Fibroblast of pulmonary artery (primary cell): ENCODE measurements around the gene SORBS1.

ENCODE experiments used
- DNase-seq: peaks from one replicate; pipeline ENCODE4 v3.0.0-alpha.2; 2010; ENCODE audit warnings: low read depth
- H3K4me3 ChIP-seq: replicated peaks from 2 replicates; pipeline ENCODE4 v1.5.1; 2011; ENCODE audit warnings: low read depth, mild to moderate bottlenecking, control low read depth, low read length, moderate library complexity
- TF ChIP-seq, protein P1 (sequence below): IDR thresholded peaks from 2 replicates; pipeline ENCODE4 v1.5.1; 2011; ENCODE audit warnings: mild to moderate bottlenecking, control low read depth, low read length, inconsistent platforms; ENCODE audit errors: missing control alignments

Gene SORBS1

GRCh38 chr10:95445223-95445836 is 115.8 kb downstream of the SORBS1 start:
- peak; percentile 83 for DNase-seq
- TF ChIP-seq, protein P1, sequence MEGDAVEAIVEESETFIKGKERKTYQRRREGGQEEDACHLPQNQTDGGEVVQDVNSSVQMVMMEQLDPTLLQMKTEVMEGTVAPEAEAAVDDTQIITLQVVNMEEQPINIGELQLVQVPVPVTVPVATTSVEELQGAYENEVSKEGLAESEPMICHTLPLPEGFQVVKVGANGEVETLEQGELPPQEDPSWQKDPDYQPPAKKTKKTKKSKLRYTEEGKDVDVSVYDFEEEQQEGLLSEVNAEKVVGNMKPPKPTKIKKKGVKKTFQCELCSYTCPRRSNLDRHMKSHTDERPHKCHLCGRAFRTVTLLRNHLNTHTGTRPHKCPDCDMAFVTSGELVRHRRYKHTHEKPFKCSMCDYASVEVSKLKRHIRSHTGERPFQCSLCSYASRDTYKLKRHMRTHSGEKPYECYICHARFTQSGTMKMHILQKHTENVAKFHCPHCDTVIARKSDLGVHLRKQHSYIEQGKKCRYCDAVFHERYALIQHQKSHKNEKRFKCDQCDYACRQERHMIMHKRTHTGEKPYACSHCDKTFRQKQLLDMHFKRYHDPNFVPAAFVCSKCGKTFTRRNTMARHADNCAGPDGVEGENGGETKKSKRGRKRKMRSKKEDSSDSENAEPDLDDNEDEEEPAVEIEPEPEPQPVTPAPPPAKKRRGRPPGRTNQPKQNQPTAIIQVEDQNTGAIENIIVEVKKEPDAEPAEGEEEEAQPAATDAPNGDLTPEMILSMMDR: no peak
- H3K4me3 ChIP-seq: no peak overlapping the region

DNA sequence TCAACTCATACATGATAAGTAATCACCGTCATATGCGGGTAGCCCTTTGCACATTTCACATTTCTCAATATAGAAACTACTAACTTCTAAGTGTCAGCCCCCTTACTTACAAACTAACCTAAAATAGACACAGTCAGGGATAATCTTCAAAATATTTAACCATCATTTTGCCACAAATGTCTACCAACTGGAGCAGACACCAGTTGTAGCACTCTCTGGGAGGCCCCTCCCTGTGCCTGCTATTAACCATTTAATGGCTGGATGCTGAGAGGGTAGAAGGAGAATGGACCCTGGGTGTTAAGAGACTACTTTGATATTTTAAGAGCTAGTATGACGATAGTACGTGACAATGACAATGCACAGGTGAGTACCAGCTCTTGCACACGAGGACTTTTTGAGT is 116.4 kb downstream of the SORBS1 start:
- no peak overlapping the region for H3K4me3 ChIP-seq
- TF ChIP-seq, protein P1: no peak
- DNase-seq: no peak

- TF ChIP-seq, protein P1: no peak
- DNase-seq: no peak
- H3K4me3 ChIP-seq: no peak overlapping the region
Observed at GRCh38 chr10:95443636-95444035, 117.5 kb downstream of the SORBS1 start.

- DNase-seq: no peak
- TF ChIP-seq, protein P1: no peak
- no peak overlapping the region for H3K4me3 ChIP-seq
Observed at GRCh38 chr10:95442341-95442740, 118.8 kb downstream of the SORBS1 start.

DNA sequence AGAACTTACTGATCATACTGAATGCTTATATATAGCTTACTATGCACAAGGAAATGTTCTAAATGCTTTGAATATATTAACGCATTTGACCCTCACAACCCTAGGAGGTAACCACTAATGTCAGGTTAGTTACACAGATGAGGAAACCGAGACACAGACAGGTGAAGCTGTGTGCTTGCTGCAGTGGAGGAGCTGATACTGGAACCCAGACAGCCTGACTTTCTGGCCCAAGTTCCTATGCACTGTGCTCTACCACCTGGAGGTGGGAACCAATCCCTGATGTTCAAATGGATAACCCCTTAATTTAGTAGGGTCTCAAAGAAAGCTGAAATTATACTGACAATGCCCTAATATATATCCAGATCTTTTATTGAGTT is 119.6 kb downstream of the SORBS1 start:
- TF ChIP-seq, protein P1: no peak
- DNase-seq: no peak
- no peak overlapping the region for H3K4me3 ChIP-seq

- H3K4me3 ChIP-seq: no peak overlapping the region
- TF ChIP-seq, protein P1: no peak
- no peak for DNase-seq
Observed at GRCh38 chr10:95440756-95441546, 120.2 kb downstream of the SORBS1 start.
